IMR-90 (cell line): ENCODE data around the gene AHCTF1. TPM values are rescaled to one million over a fixed set of nuclear protein-coding genes. Genes with fewer than 3 reads are reported as not detected.
"Not testable (repeated sequence)": the region's sequence is repeated elsewhere in the genome, so short reads cannot be mapped to it uniquely, and the experiment has no call there.

ENCODE experiments used
- ATAC-seq: fragments of 200-7000 bp; cut with Tn5 transposase; 2 replicates; pipeline ENCODE4 v1.9.1; 2020; ENCODE audit warnings: low read depth, mild to moderate bottlenecking, moderate library complexity
- BruUV-seq: library from RNA; stranded (reverse); fragments of 400-500 nt; replicated peaks from 2 replicates; lab custom pipeline; 2021; lab: Mats Ljungman, UMichigan
- CTCF ChIA-PET: fragments of 300-600 bp; formaldehyde crosslinking; extraction: SDS; loops from one replicate; lab custom pipeline; 2021; ENCODE audit warnings: antibody characterized with exemption; lab: Yijun Ruan, JAX
- POLR2A ChIA-PET: fragments of 300-600 bp; sonication (Branson Sonifier 250); formaldehyde crosslinking; loops from one replicate; lab custom pipeline; 2022; ENCODE audit warnings: antibody characterized with exemption; ENCODE audit not compliant: unreplicated experiment; lab: Charles Lee
- DNase-seq: peaks from one replicate; pipeline ENCODE4 v3.0.0; 2013
- H2AFZ ChIP-seq: replicated peaks from 2 replicates; pipeline ENCODE3; 2013; ENCODE audit warnings: low read length, mild to moderate bottlenecking; ENCODE audit not compliant: poor library complexity
- H2AK5ac ChIP-seq: 2 replicates; pipeline ENCODE4 v1.6.1; 2013; ENCODE audit warnings: low read depth, low read length, inconsistent platforms
- H2AK9ac ChIP-seq: replicated peaks from 2 replicates; pipeline ENCODE3; 2013; ENCODE audit warnings: mild to moderate bottlenecking, low read depth, low read length, moderate library complexity; ENCODE audit not compliant: poor library complexity
- H2BK120ac ChIP-seq: 2 replicates; pipeline ENCODE4 v1.6.1; 2013; ENCODE audit warnings: low read depth, low read length, inconsistent platforms
- H2BK15ac ChIP-seq: 3 replicates; pipeline ENCODE4 v1.6.1; 2013; ENCODE audit warnings: low read depth, low read length, inconsistent platforms
- H2BK20ac ChIP-seq: 2 replicates; pipeline ENCODE4 v1.6.1; 2013; ENCODE audit warnings: low read depth, mild to moderate bottlenecking, inconsistent platforms, low read length, moderate library complexity
- H2BK5ac ChIP-seq: 2 replicates; pipeline ENCODE4 v1.6.1; 2013; ENCODE audit warnings: mild to moderate bottlenecking, low read depth, low read length, inconsistent platforms; ENCODE audit not compliant: poor library complexity, severe bottlenecking
- H3K14ac ChIP-seq: replicated peaks from 2 replicates; pipeline ENCODE4 v1.6.1; 2013; ENCODE audit warnings: low read depth, low read length, inconsistent platforms
- H3K18ac ChIP-seq: 2 replicates; pipeline ENCODE4 v1.6.1; 2013; ENCODE audit warnings: low read depth, low read length, control low read depth
- H3K23ac ChIP-seq: 2 replicates; pipeline ENCODE4 v1.6.1; 2013; ENCODE audit warnings: low read depth, low read length, inconsistent platforms
- H3K27ac ChIP-seq: 2 replicates; pipeline ENCODE4 v1.5.1; 2013; ENCODE audit warnings: mild to moderate bottlenecking, control low read depth, low read length; ENCODE audit not compliant: insufficient read depth
- H3K27me3 ChIP-seq: 2 replicates; pipeline ENCODE4 v1.6.1; 2013; ENCODE audit warnings: low read length; ENCODE audit not compliant: control insufficient read depth, insufficient read depth
- H3K36me3 ChIP-seq: 2 replicates; pipeline ENCODE4 v1.6.1; 2013; ENCODE audit warnings: low read length, mixed read lengths; ENCODE audit not compliant: control insufficient read depth, insufficient read depth
- H3K4ac ChIP-seq: 2 replicates; pipeline ENCODE4 v1.6.1; 2013; ENCODE audit warnings: low read depth, low read length, inconsistent platforms
- H3K4me1 ChIP-seq: 2 replicates; pipeline ENCODE4 v1.6.1; 2013; ENCODE audit warnings: low read length, mixed read lengths; ENCODE audit not compliant: control insufficient read depth, insufficient read depth
- H3K4me2 ChIP-seq: 2 replicates; pipeline ENCODE4 v1.6.1; 2013; ENCODE audit warnings: low read depth, mild to moderate bottlenecking, control low read depth, low read length, moderate library complexity
- H3K4me3 ChIP-seq: 2 replicates; pipeline ENCODE4 v1.5.1; 2013; ENCODE audit warnings: low read depth, mild to moderate bottlenecking, control low read depth, low read length, moderate library complexity; ENCODE audit not compliant: insufficient read depth
- H3K56ac ChIP-seq: 2 replicates; pipeline ENCODE4 v1.6.1; 2013; ENCODE audit warnings: low read length, inconsistent platforms; ENCODE audit not compliant: insufficient read depth; ENCODE audit errors: extremely low read depth
- H3K79me1 ChIP-seq, 2 experiments: 2 replicates each; pipeline ENCODE4 v1.6.1; 2013; ENCODE audit warnings: low read length in 2 of 2, inconsistent platforms in 1 of 2, low read depth in 1 of 2
- H3K9ac ChIP-seq: 2 replicates; pipeline ENCODE4 v1.6.1; 2013; ENCODE audit warnings: low read depth, low read length, control low read depth
- H3K9me1 ChIP-seq: 2 replicates; pipeline ENCODE4 v1.6.1; 2013; ENCODE audit warnings: low read length, inconsistent platforms; ENCODE audit not compliant: insufficient read depth
- H3K9me3 ChIP-seq: 2 replicates; pipeline ENCODE4 v1.6.1; 2013; ENCODE audit warnings: low read length; ENCODE audit not compliant: control insufficient read depth, insufficient read depth
- H4K20me1 ChIP-seq: 2 replicates; pipeline ENCODE4 v1.6.1; 2013; ENCODE audit warnings: low read length, inconsistent platforms; ENCODE audit not compliant: insufficient read depth
- H4K5ac ChIP-seq: 2 replicates; pipeline ENCODE4 v1.6.1; 2013; ENCODE audit warnings: mild to moderate bottlenecking, low read depth, low read length, control low read depth
- H4K8ac ChIP-seq, 2 experiments: 2 replicates each; pipeline ENCODE4 v1.6.1; 2013; ENCODE audit warnings: low read depth in 2 of 2, low read length in 2 of 2, control low read depth in 1 of 2, inconsistent platforms in 1 of 2
- H4K91ac ChIP-seq: 2 replicates; pipeline ENCODE4 v1.6.1; 2013; ENCODE audit warnings: low read depth, low read length, inconsistent platforms; ENCODE audit not compliant: insufficient read depth
- WGBS, 2 experiments: methylation state at CpG; one replicate each; pipeline versions ENCODE4 v1.1.5 to v1.1.7; 2013; ENCODE audit warnings: missing lambda C conversion rate in 2 of 2; ENCODE audit not compliant: insufficient read length in 1 of 2; ENCODE audit errors: extremely low coverage in 2 of 2; 5-methylcytosine and 5-hydroxymethylcytosine counted together
- dilution Hi-C: fragments of 300-500 bp; cut with HindIII; formaldehyde crosslinking; loops from one replicate; pipeline ENCODE4 v1.14.3; 2018; ENCODE audit warnings: low sequenced_read_pairs; ENCODE audit not compliant: unreplicated experiment
- in situ Hi-C: fragments of 300-500 bp; cut with MboI; formaldehyde crosslinking; loops from 3 replicates; pipeline ENCODE4 v1.14.3; 2019; ENCODE audit warnings: low sequenced_read_pairs, inconsistent platforms, mixed read lengths
- intact Hi-C: fragments of 100-400 bp; cut with micrococcal nuclease; formaldehyde crosslinking; loops from 2 replicates; pipeline ENCODE4 v1.10.0; 2022
- polyA plus RNA-seq, 3 experiments: library from polyadenylated mRNA; depleted of rRNA; stranded (reverse); fragments of >200 nt; gene quantifications; 2 replicates each; pipeline ENCODE4 v1.2.3, GENCODE V29; 2012; ENCODE audit warnings: low replicate concordance in 1 of 3
- total RNA-seq: library from RNA; depleted of rRNA; stranded (reverse); fragments of >200 nt; gene quantifications from 2 replicates; pipeline ENCODE4 v1.2.3, GENCODE V29; 2012

AHCTF1 gene
- total and polyA plus RNA-seq, 2 of the 4 experiments (the other 2 are of a cell fraction): 8.9 to 29.0 TPM

DNA sequence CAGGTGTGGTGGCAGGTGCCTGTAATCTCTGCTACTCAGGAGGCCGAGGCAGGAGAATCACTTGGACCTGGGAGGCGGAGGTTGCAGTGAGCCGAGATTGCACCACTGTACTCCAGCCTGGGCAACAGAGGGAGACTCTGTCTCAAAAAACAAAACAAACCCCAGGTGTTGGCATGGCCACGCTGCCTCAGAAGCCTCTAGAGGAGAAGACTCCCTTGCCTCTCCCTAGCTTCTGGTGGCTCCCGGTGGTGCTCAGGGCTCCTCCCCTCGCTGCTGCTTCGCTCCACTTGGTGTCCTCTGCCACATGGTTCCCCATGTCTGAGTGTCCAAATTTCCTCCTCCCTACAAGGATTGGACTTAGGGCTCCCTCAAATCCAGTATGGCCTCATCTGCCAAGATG, 109.6 kb downstream of the AHCTF1 start:
- H2AK9ac ChIP-seq, H3K27ac ChIP-seq, H2AK5ac ChIP-seq, BruUV-seq, H4K91ac ChIP-seq, H4K8ac ChIP-seq, H2BK15ac ChIP-seq, intact Hi-C loops, H3K9me1 ChIP-seq, POLR2A ChIA-PET, H3K4me3 ChIP-seq, H2BK20ac ChIP-seq, H3K23ac ChIP-seq, H2BK120ac ChIP-seq, H2BK5ac ChIP-seq, H3K27me3 ChIP-seq, dilution Hi-C loops, in situ Hi-C loops, H3K4ac ChIP-seq, ATAC-seq, H4K5ac ChIP-seq, CTCF ChIA-PET, H3K9me3 ChIP-seq, DNase-seq, H3K18ac ChIP-seq, H3K14ac ChIP-seq, H2AFZ ChIP-seq, H3K79me1 ChIP-seq, H3K56ac ChIP-seq, H3K36me3 ChIP-seq, H3K4me2 ChIP-seq, H3K4me1 ChIP-seq, H3K9ac ChIP-seq, H4K20me1 ChIP-seq: not testable (repeated sequence)
- WGBS, 2 experiments: 60% methylated on average over 1 of the region's 7 CpGs; no CpG with 5 or more reads in 1 of the 2 experiments
